HG03439 (cell line): ENCODE data around the gene TFAP2E.
"Not testable (repeated sequence)": the region's sequence is repeated elsewhere in the genome, so short reads cannot be mapped to it uniquely, and the experiment has no call there.

ENCODE experiments used
- ATAC-seq: cut with Tn5 transposase; IDR thresholded peaks from one replicate; pipeline ENCODE4 v1.9.1; 2021; ENCODE audit warnings: mild to moderate bottlenecking, moderate library complexity; ENCODE audit not compliant: unreplicated experiment

The TFAP2E gene

GRCh38 chr1:35571263-35571662 is 1.9 kb upstream of the TFAP2E start:
- ATAC-seq = no peak

GRCh38 chr1:35572296-35572695 is 818 bp upstream of the TFAP2E start:
- no peak for ATAC-seq

GRCh38 chr1:35574125-35574654 is 1.1 kb downstream of the TFAP2E start:
- ATAC-seq = no peak

GRCh38 chr1:35574655-35575415 is 1.7 kb downstream of the TFAP2E start:
- no peak for ATAC-seq

GRCh38 chr1:35575416-35575958 is 2.4 kb downstream of the TFAP2E start:
- ATAC-seq = no peak

GRCh38 chr1:35576061-35576765 is 3.1 kb downstream of the TFAP2E start:
- ATAC-seq = no peak

GRCh38 chr1:35576766-35577070 is 3.6 kb downstream of the TFAP2E start:
- not testable (repeated sequence) for ATAC-seq

GRCh38 chr1:35577071-35577998 is 4.2 kb downstream of the TFAP2E start:
- ATAC-seq = no peak

- ATAC-seq = no peak
These were observed 7.9 kb downstream of the TFAP2E start for GRCh38 chr1:35580949-35581388.

- ATAC-seq = not testable (repeated sequence)
These were observed 8.5 kb downstream of the TFAP2E start for GRCh38 chr1:35581621-35582020.

- no peak for ATAC-seq
These were observed 12.2 kb downstream of the TFAP2E start for GRCh38 chr1:35585281-35585680.

GRCh38 chr1:35585805-35586204 is 12.7 kb downstream of the TFAP2E start:
- not testable (repeated sequence) for ATAC-seq

GRCh38 chr1:35586808-35587207 is 13.7 kb downstream of the TFAP2E start:
- ATAC-seq = no peak

- no peak for ATAC-seq
These were observed 14.6 kb downstream of the TFAP2E start for GRCh38 chr1:35587736-35588135.

GRCh38 chr1:35588197-35588910 is 15.2 kb downstream of the TFAP2E start:
- no peak for ATAC-seq

- no peak for ATAC-seq
These were observed 16.7 kb downstream of the TFAP2E start for GRCh38 chr1:35589516-35590427.

- ATAC-seq = no peak
These were observed 17.4 kb downstream of the TFAP2E start for GRCh38 chr1:35590476-35591040.

GRCh38 chr1:35591211-35591610 is 18.1 kb downstream of the TFAP2E start:
- no peak for ATAC-seq
